C4-2B (cell line): ENCODE data around the gene PIAS1.

Experiments used
- H3K27ac ChIP-seq: fragments of 450-650 bp; 2 replicates; pipeline ENCODE4 v1.5.1; 2017
- CTCF ChIP-seq: fragments of 450-650 bp; conservative IDR thresholded peaks from 2 replicates; pipeline ENCODE4 v1.5.1; 2017; ENCODE audit warnings: mild to moderate bottlenecking
- ZFX ChIP-seq: fragments of 450-650 bp; IDR thresholded peaks from 2 replicates; pipeline ENCODE4 v1.6.1; 2017

Gene PIAS1

GRCh38 chr15:68038246-68038645, 15.9 kb upstream of the PIAS1 start:
- TF ChIP-seq ZFX, result no peak
- no peak overlapping the region for H3K27ac ChIP-seq

- no peak for TF ChIP-seq ZFX
- TF ChIP-seq CTCF, result no peak
- no peak overlapping the region for H3K27ac ChIP-seq
Measured at GRCh38 chr15:68040144-68040543, 14.0 kb upstream of the PIAS1 start.

- H3K27ac ChIP-seq, result peak overlapping the region; percentile 95
- TF ChIP-seq ZFX, result no peak
- TF ChIP-seq CTCF, result no peak
Measured at GRCh38 chr15:68042156-68042854, 11.8 kb upstream of the PIAS1 start.

GRCh38 chr15:68042855-68043222, 11.3 kb upstream of the PIAS1 start:
- H3K27ac ChIP-seq, result peak overlapping the region; percentile 72; the same call in 1 of the 2 replicates
- TF ChIP-seq CTCF, result no peak

GRCh38 chr15:68045289-68046265, 8.5 kb upstream of the PIAS1 start:
- no peak overlapping the region for H3K27ac ChIP-seq
- no peak for TF ChIP-seq ZFX
- TF ChIP-seq CTCF, result no peak

GRCh38 chr15:68047826-68048225, 6.3 kb upstream of the PIAS1 start:
- TF ChIP-seq ZFX (no peak), CTCF (no peak)
- H3K27ac ChIP-seq, result no peak overlapping the region

- no peak; the same call in 1 of the 2 replicates for TF ChIP-seq CTCF
- no peak for TF ChIP-seq ZFX
- H3K27ac ChIP-seq, result no peak overlapping the region
Measured at GRCh38 chr15:68051109-68051508, 3.0 kb upstream of the PIAS1 start.
